Stomach smooth muscle (tissue), 2 donors: ENCODE results near the gene INSYN2A.

Experiments used
- H3K27ac ChIP-seq: one replicate; pipeline ENCODE4 v1.7.0; 2013; ENCODE audit warnings: mild to moderate bottlenecking, low read length, inconsistent platforms
- H3K27me3 ChIP-seq, 2 donors: one replicate each; pipeline ENCODE4 v1.7.0; 2013; ENCODE audit warnings: low read length in 2 of 2; ENCODE audit not compliant: insufficient read depth in 2 of 2, control insufficient read depth in 1 of 2
- H3K36me3 ChIP-seq, 2 donors: one replicate each; pipeline ENCODE4 v1.7.0; 2013; ENCODE audit warnings: low read length in 2 of 2; ENCODE audit not compliant: control insufficient read depth in 2 of 2, insufficient read depth in 2 of 2
- H3K4me1 ChIP-seq: one replicate; pipeline ENCODE4 v1.7.0; 2013; ENCODE audit warnings: low read length; ENCODE audit not compliant: control insufficient read depth, insufficient read depth
- H3K4me3 ChIP-seq, 2 donors: one replicate each; pipeline ENCODE4 v1.7.0; 2013; ENCODE audit warnings: low read length in 2 of 2
- H3K9ac ChIP-seq, 2 donors: one replicate each; pipeline ENCODE4 v1.7.0; 2013; ENCODE audit warnings: low read length in 2 of 2, mild to moderate bottlenecking in 1 of 2
- H3K9me3 ChIP-seq, 2 donors: one replicate each; pipeline ENCODE4 v1.7.0; 2013; ENCODE audit warnings: low read length in 2 of 2; ENCODE audit not compliant: control insufficient read depth in 2 of 2
- donor health status: healthy.
- donor health status: Pancreatic carcinoma.

The INSYN2A gene

GRCh38 chr10:127195571-127196281 lies 665 bp downstream of the INSYN2A start:
- Histone ChIP-seq H3K27me3 (peaks cover 10 to 17% of the 10 kb centered on the region in 2 donors), H3K9me3 (no peaks in the 10 kb centered on the region), H3K36me3 (peaks cover 0 to 3% of the 10 kb centered on the region in 2 donors), H3K4me1 (peaks cover 15% of the 10 kb centered on the region), H3K4me3 (peak overlapping the region; percentile 4 to 65), H3K9ac (no peak overlapping the region), H3K27ac (no peak overlapping the region)

DNA sequence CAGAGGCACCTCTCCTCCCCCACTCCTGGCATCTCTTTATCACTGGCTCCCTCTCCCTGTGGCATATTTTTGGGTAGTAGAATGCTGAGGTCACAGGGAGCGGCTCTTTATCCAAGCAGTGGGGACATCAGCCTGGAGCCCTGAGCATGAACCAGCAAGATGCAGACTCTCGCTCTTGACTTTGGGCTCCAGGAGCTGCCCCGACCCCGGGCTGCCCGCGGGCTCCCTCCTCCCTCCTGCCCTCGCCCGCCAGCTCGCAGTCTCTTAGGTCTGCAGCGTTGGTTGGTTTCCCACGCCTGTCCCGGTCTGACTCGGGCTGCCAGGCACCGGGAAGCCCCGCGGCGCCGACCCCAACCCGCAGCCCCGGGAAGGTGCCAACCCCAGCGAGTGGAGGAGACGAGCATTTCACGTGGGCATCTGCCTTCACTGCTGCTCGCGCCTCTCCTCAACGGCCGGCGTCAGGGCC lies 1.3 kb downstream of the INSYN2A start:
- Histone ChIP-seq H3K9ac (no peak overlapping the region), H3K27ac (no peak overlapping the region), H3K27me3 (peaks cover 10 to 18% of the 10 kb centered on the region in 2 donors), H3K36me3 (peaks cover 0 to 3% of the 10 kb centered on the region in 2 donors), H3K4me1 (peaks cover 15% of the 10 kb centered on the region), H3K4me3 (peak overlapping the region; percentile 4 to 65), H3K9me3 (no peaks in the 10 kb centered on the region)

DNA sequence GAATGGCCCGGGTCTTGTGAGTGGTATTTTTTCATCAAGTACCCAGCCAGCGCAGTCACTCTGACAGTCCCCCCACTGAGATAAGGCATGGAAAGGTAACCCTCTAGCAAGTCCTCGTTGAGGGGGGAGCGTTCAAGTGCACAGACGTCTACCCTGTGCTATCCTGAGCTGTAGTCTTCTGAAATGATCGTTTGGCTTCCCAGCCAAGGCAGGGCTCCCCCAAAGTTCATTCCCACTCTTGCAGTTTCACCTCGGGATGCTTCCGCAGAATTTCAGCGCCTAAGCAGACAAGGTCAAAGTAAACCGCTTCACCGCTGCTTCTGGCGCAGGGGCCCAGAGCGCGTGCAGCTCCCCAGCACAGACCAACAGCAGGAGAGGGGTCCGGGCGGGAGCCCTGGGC lies 1.8 kb downstream of the INSYN2A start:
- H3K4me3 ChIP-seq: no peak overlapping the region

GRCh38 chr10:127194111-127194510 lies 2.3 kb downstream of the INSYN2A start:
- Histone ChIP-seq H3K27me3 (peaks cover 13 to 18% of the 10 kb centered on the region in 2 donors), H3K36me3 (no peaks in the 10 kb centered on the region), H3K4me1 (peaks cover 15% of the 10 kb centered on the region), H3K4me3 (no peak overlapping the region), H3K27ac (no peak overlapping the region), H3K9me3 (no peaks in the 10 kb centered on the region), H3K9ac (no peak overlapping the region)

More for the DNA sequence above, 1.8 kb downstream of the INSYN2A start:
- Histone ChIP-seq H3K27ac (no peak overlapping the region), H3K27me3 (peaks cover 12 to 18% of the 10 kb centered on the region in 2 donors), H3K9ac (no peak overlapping the region), H3K4me1 (peaks cover 15% of the 10 kb centered on the region), H3K9me3 (no peaks in the 10 kb centered on the region), H3K36me3 (peaks cover 0 to 1% of the 10 kb centered on the region in 2 donors)

- Histone ChIP-seq H3K9me3 (no peaks in the 10 kb centered on the region), H3K27me3 (peaks cover 13 to 21% of the 10 kb centered on the region in 2 donors), H3K27ac (no peak overlapping the region), H3K4me3 (no peak overlapping the region), H3K36me3 (peaks cover 0 to 3% of the 10 kb centered on the region in 2 donors), H3K9ac (no peak overlapping the region), H3K4me1 (peaks cover 15% of the 10 kb centered on the region)
Measured at GRCh38 chr10:127193125-127193524, 3.3 kb downstream of the INSYN2A start.

GRCh38 chr10:127190427-127190826 lies 6.0 kb downstream of the INSYN2A start:
- Histone ChIP-seq H3K9me3 (no peaks in the 10 kb centered on the region), H3K4me3 (no peak overlapping the region), H3K27ac (no peak overlapping the region), H3K27me3 (peaks cover 9 to 21% of the 10 kb centered on the region in 2 donors), H3K9ac (no peak overlapping the region), H3K4me1 (peaks cover 7% of the 10 kb centered on the region), H3K36me3 (peaks cover 0 to 3% of the 10 kb centered on the region in 2 donors)

DNA sequence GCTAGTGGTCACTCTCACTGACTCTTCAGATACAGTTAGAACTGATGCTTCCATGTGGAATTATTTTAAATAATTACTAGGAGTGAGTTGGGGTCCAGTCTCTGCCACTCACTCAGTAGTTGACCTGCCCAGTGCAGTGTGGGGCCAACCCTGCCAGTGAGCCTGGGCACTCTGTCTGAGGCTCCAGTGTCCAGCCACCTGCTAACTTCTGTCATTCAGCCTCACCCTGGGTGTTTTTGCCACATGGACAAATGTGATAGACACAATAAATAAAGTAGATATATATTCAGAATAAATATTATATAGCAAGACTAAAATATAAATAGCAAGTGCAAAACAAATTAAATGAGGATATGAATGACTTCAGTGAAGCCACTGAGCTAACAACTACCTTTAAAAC lies 7.2 kb downstream of the INSYN2A start:
- Histone ChIP-seq H3K9me3 (no peaks in the 10 kb centered on the region), H3K4me3 (no peak overlapping the region), H3K9ac (no peak overlapping the region), H3K27ac (no peak overlapping the region), H3K27me3 (peaks cover 6 to 14% of the 10 kb centered on the region in 2 donors), H3K4me1 (no peaks in the 10 kb centered on the region), H3K36me3 (peaks cover 0 to 3% of the 10 kb centered on the region in 2 donors)

DNA sequence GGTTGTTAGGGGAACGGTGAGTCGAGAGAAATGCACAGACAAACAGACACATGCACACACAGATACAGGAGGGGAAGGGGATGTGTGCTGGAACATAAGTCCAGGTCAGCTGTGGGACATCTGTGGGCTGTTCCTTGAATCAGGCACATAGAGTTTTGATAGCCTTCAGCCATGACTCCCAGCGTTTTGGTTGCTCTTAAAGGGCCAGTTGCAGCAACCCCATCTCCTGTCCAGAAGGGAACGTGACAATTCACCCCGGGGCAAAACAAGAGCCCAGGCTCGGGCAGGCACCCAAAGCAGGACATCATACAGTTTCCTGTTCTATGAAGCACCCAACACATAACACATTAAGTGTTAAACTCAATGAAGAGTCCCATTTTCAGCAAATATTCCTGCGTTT lies 9.6 kb downstream of the INSYN2A start:
- peaks cover 0 to 3% of the 10 kb centered on the region in 2 donors for H3K36me3 ChIP-seq
- peaks cover 3 to 11% of the 10 kb centered on the region in 2 donors for H3K27me3 ChIP-seq
- no peak overlapping the region for H3K9ac ChIP-seq
- no peak overlapping the region for H3K27ac ChIP-seq
- no peak overlapping the region for H3K4me3 ChIP-seq
- H3K4me1 ChIP-seq: no peaks in the 10 kb centered on the region
- H3K9me3 ChIP-seq: no peaks in the 10 kb centered on the region

- Histone ChIP-seq H3K27ac (no peak overlapping the region), H3K4me1 (no peaks in the 10 kb centered on the region), H3K4me3 (no peak overlapping the region)
Measured at GRCh38 chr10:127184582-127184981, 11.8 kb downstream of the INSYN2A start.

GRCh38 chr10:127182161-127182560 lies 14.2 kb downstream of the INSYN2A start:
- H3K27ac ChIP-seq: no peak overlapping the region
- H3K9me3 ChIP-seq: no peaks in the 10 kb centered on the region
- no peak overlapping the region for H3K9ac ChIP-seq
- H3K36me3 ChIP-seq: peaks cover 2 to 4% of the 10 kb centered on the region in 2 donors
- no peaks in the 10 kb centered on the region for H3K4me1 ChIP-seq
- no peak overlapping the region for H3K4me3 ChIP-seq
- H3K27me3 ChIP-seq: no peaks in the 10 kb centered on the region

More at GRCh38 chr10:127184582-127184981, 11.8 kb downstream of the INSYN2A start:
- Histone ChIP-seq H3K9me3 (no peaks in the 10 kb centered on the region), H3K27me3 (peaks cover under 1 to 3% of the 10 kb centered on the region in 2 donors), H3K36me3 (peaks cover 0 to 3% of the 10 kb centered on the region in 2 donors), H3K9ac (no peak overlapping the region)
